Spleen (tissue), 7 donors: ENCODE measurements around the gene JAKMIP1.

Experiments used
- POLR2A ChIP-seq, 3 donors: fragments of 450-650 bp; IDR thresholded peaks; one replicate each; pipeline ENCODE4 v1.5.1; 2017; ENCODE audit warnings: antibody characterized with exemption in 3 of 3, mild to moderate bottlenecking in 1 of 3
- TF ChIP-seq, protein P1 (sequence below), 11 experiments: fragments of 200-600 bp in 7 of 11; fragments of 450-650 bp in 4 of 11; sonication (generic) in 4 of 11; IDR thresholded peaks in 8 of 11; conservative IDR thresholded peaks in 3 of 11; 1 replicate in 7 of 11; 2 replicates in 4 of 11; pipeline versions ENCODE4 v1.4.0 to v1.8.0; 2016 to 2021; ENCODE audit warnings: antibody characterized with exemption in 11 of 11, inconsistent platforms in 4 of 11, mild to moderate bottlenecking in 1 of 11
- donor health status: DM: no; HTN: no; CAD: no; lungs with moderate emphysema.
- donor health status: DM: no; HTN: no; CAD: no.
- donor health status: DM: no; HTN: no; CAD: no.

DNA sequence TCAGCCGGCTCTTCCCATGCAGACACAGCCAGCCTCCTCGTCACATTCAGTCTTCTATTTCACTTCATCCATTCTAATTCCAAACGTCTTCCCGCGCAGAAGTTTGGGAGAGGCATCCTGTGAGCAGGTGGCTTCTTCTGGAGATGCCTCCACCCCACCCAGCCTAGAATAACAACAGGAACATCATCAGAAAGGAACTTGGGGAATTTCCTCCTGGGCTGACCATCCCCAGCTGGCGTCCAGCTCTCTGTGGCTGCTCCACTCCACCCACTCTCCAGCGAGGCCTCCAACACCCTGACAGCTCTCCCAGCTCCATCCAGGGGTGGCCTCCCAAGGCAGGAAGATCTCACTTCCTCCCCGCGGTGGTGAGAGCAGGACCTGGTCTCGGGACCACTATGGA lies 176.6 kb downstream of the JAKMIP1 start:
- TF ChIP-seq POLR2A (IDR thresholded peaks at IDR 0.05), result no peak
- TF ChIP-seq, protein P1, sequence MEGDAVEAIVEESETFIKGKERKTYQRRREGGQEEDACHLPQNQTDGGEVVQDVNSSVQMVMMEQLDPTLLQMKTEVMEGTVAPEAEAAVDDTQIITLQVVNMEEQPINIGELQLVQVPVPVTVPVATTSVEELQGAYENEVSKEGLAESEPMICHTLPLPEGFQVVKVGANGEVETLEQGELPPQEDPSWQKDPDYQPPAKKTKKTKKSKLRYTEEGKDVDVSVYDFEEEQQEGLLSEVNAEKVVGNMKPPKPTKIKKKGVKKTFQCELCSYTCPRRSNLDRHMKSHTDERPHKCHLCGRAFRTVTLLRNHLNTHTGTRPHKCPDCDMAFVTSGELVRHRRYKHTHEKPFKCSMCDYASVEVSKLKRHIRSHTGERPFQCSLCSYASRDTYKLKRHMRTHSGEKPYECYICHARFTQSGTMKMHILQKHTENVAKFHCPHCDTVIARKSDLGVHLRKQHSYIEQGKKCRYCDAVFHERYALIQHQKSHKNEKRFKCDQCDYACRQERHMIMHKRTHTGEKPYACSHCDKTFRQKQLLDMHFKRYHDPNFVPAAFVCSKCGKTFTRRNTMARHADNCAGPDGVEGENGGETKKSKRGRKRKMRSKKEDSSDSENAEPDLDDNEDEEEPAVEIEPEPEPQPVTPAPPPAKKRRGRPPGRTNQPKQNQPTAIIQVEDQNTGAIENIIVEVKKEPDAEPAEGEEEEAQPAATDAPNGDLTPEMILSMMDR (IDR thresholded peaks at IDR 0.05 in 8 of 11, conservative IDR thresholded peaks at IDR 0.05 in 3 of 11), result no peak
